ENCODE measurements around the gene FBLIM1.

Gene FBLIM1

DNA sequence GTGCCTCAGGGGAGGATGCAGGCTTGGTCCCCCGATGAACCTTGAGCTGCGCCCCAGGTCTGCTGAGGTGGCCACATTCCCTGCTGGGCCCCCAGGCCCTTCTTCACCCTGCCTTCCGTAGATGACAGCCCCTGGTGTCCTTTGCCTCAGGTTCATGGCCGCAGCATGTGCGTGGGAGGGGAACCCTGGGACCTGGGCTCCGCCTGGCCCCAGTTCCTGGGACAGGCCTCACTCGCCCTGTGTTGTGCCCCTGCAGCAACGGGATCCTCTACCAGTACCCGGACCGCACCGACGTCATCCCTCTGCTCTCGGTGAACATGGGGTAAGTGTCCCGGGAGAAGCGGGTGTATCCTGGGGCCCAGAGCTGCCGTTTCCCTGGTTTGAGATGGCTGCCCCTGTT, 27.7 kb upstream of the FBLIM1 start:
- no peak for DNase-seq (ENCODE audit: low read depth in 2 of 2)

DNA sequence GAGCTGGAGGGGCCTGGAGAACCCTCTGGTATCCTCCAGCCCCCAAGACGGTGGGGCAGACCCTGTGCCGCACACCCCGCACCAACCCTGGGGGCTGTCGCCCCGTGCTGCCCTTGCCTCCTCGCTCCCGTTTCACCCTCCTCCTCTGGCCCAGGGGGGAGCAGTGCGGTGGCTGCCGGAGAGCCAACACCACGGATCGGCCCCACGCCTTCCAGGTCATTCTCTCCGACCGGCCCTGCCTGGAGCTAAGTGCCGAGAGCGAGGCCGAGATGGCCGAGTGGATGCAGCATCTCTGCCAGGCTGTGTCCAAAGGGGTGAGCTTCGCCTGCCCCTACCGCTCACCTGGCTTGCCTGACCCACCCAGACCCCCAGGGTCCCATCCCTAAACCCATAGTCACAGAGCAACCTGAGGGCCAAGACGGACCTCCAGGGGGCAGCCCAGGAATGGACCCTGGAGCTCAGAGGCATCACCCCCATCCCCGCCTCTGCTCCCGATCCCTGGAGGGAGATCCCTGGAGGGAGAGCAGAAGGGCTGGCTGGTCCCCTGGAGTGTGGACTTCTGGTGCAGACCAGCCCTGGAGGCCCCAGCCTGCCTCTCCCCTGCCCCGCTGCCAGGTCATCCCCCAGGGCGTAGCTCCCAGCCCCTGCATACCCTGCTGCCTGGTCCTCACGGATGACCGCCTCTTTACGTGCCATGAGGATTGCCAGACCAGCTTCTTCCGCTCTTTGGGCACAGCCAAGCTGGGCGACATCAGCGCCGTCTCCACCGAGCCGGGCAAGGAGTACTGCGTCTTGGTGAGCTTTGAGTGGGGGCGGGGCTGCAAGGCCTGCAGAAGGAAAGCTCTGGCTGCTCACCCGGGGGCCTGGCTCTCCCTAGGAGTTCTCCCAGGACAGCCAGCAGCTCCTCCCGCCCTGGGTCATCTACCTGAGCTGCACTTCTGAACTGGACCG, 26.6 kb upstream of the FBLIM1 start:
- no peak for DNase-seq (ENCODE audit: low read depth in 2 of 2)

DNA sequence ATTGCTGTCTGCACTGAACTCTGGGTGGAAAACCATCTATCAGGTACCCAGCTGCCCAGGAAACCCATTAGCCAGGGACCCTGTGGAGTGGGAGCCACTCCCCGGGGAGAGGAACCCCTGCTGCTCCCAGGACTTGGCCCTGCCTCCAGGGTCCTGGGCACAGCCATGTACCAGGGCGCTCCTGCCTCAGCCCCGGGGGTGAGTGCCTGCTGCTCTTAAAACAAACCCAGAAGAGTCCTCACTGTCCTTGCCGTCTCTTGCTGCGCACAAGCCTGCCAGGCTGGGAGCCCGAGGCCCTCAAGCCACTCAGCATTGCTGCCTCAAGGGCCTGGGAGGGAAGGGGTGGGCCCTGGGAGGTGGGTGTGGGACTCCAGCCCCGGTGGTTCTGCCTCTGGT, 25.9 kb upstream of the FBLIM1 start:
- no peak for DNase-seq (ENCODE audit: low read depth in 2 of 2)

DNA sequence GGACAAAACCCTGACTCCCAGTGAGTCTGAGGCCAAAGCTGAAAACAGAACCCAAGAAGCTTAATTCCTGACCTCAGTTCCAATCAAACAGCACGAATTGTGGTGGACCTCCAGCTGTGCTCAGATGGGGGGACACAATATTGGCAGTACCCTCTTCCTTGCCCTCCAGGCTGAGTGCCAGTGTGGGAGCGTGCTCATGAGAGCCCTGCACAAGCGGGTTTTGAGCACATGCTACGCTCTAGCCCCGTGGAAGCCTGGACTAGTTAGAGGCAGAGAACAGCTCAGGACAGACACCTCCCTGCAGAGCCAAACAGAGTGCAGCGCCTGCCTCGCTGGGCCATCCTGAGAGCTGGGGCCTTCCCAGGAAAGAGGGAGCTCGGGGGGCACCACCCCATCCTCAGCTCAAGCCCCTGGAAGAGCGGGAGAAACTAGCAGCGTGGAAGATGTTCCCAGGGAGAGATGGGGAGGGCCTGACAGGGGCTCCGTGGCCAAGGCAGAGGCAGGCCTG, 25.3 kb upstream of the FBLIM1 start:
- no peak for DNase-seq (ENCODE audit: low read depth in 2 of 2)

DNA sequence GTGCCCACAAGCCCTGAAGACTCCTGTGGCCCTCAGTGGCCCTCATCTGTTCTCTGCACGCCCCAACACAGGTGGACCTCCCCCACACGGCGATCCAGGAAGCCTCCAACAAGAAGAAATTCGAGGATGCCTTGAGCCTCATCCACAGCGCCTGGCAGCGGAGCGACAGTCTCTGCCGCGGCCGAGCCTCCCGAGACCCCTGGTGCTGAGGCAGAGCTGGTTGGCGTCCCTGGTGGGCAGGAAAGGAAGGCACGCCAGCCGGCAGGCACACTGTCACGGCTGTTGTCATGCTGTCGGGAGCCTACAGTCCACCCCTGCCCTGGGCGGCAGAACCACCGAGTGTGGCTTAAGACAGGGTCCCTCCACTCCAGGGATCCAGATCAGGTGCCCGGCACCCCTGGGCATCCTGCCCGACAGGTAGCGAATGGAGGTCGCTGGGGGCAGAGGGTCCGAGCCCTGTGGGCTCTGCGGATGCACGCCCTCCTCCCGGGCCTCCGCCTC, 24.8 kb upstream of the FBLIM1 start:
- DNase-seq (ENCODE audit: low read depth in 2 of 2), result no peak

DNA sequence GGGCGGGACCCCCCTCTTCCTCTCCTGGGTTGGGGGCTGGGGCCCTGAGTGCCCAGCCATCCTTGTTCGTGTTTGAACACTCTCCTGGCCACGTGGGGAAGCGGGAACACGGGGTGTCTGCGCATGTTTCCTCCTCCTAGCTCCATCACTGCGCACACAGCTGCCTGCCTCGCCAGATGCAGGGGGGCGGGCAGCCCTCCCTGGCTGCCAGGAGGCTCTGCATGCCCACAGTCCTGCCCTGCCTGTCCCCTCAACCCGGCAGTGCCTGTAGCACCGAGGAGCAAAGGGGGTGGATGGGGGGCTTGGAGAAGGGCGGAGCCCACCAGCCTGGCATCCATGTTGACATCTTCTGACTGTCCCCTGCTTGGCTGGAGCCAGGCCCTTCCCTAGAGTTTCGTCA, 24.3 kb upstream of the FBLIM1 start:
- no peak for DNase-seq (ENCODE audit: low read depth in 2 of 2)

DNA sequence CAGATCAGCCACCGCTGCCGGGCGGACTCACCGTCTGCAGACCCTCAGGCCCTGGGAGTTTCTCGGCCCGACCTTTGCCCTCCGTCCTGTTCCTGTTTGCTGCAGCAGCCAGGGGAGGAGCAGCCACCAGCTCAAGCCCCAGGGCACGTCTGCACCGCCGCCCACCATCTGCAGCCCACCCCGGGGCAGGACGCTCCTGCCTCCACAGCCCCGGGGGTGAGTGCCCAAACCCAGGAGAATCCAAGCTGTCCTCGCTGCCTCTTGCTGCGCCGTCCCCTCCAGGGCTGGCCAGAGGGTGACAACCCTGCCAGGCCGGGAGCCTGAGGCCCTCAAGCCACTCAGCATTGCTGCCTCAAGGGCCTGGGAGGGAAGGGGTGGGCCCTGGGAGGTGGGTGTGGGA, 23.7 kb upstream of the FBLIM1 start:
- no peak for DNase-seq (ENCODE audit: low read depth in 2 of 2)

DNA sequence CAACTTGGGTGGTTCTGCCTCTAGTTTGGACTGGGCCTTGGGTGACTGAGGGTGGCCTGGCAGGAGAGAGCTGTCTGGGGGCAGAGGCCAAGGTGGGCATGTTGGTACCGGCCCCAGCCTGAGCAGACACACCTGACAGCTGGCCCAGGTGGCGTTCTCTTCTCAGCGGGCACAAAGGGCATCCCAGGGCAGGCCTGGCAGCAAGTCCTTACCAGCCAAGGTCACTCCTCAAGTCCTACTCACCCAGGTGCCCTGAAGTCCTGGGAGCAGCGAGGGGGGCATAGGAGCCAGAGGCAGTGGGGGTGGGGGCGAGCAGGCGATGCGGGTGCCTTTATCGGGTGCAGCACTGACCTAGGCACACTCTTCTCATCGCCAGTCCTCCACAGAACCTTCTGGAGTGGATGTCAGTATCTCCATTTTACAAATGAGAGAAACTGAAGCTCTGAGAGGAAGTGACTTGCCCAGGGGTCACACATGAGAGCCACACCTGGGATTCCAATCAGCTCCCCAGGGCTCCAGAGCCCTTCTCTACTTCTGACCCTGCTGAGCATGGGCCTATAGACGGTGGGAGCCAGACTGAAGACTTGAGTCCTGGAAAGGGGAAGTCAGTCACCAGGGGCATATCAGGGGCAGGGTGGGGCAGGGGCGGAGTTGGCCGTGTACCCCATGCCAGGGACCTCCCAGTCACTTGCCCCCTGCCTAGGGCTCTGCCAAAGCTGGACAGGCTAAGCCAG, 23.1 kb upstream of the FBLIM1 start:
- DNase-seq (ENCODE audit: low read depth in 2 of 2), result no peak

DNA sequence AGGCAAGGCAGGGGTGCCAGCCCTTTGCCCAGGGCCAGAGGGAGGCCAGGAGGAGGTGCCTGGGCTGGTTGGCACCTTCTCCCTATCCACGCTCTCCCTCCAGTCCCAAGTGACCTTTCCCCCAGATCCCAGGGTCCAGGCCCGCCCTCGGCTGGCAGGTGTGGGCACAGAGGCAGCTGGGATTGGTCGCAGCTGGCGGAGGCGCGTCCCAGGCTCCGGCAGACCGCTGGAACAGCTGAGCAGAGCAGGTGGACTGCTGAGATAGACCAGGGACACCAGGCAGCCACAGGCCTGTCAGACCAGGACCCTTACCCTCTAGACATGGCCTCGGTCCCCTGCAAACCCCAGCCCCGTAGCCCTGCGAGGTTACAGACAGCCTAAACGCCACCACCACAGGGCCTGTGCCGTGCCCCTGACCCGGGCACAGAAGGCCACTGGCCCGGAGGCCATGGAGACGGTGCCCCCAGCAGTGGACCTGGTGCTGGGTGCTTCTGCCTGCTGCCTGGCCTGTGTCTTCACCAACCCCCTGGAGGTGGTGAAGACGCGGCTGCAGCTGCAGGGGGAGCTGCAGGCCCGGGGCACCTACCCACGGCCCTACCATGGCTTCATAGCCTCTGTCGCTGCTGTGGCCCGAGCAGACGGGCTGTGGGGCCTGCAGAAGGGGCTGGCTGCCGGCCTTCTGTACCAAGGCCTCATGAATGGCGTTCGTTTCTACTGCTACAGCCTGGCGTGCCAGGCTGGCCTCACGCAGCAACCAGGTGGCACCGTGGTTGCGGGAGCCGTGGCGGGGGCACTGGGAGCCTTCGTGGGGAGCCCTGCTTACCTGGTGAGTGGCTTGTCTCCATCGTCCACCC, 22.3 kb upstream of the FBLIM1 start, which contains the start of gene SLC25A34:
Gene SLC25A34 (plus strand): TSS at position 221 of the 854 bp plus-strand sequence. CDS start 228 bp downstream, at position 449.
- DNase-seq (ENCODE audit: low read depth in 2 of 2), result no peak

DNA sequence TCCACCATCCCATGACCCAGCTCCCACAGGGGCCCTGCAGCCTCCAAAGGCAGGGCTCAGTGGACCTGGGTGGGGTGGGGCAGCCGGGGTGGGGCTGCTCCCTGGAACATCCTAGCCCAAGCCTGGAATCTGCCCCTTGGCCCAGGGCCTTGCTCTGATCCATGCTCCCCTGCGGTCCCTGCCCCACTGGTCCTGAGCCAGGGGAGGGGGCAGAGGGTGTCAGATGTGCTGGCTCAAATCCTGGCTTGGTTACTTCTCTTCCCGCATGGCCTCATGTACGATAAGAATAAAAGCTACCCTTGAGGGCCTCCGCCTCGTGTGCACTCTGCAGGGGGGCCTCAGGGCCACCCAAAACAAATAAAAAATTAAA, 21.7 kb upstream of the FBLIM1 start:
- DNase-seq (ENCODE audit: low read depth in 2 of 2), result no peak

DNA sequence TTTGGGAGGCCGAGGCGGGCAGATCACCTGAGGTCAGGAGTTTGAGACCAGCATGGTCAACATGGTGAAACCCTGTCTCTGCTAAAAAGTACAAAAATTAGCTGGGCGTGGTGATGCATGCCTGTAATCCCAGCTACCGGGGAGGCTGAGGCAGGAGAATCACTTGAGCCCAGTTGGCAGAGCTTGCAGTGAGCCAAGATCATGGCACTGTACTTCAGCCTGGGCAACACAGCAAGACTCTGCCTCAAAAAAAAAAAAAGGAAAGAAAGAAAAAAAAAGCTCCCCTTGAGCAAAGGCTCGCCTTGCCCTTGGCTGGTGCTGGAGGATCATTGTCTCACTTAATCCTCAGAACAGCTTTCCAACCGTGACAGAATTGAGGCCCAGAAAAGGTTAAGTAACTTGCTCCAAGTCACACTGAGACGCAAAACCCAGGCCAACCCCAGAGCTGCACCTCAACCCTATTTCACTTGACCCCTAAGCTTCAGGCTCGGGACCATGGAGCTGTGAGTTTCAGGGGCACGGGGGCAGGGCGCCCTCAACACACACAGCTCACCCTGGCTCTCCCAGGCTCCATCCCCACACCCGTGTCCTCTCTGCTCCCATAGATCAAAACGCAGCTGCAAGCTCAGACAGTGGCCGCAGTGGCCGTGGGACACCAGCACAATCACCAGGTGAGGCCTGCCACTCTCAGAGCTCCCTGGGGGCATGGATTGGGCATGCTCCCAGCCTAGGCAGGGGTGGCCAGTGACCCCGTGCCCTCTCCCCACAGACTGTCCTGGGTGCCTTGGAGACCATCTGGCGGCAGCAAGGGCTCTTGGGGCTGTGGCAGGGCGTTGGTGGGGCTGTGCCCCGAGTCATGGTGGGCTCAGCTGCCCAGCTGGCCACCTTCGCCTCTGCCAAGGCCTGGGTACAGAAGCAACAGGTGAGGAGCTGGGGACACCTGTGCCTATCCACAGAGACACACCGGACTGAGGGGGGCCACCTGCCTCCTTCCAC, 21.0 kb upstream of the FBLIM1 start:
- no peak for DNase-seq (ENCODE audit: low read depth in 2 of 2)

DNA sequence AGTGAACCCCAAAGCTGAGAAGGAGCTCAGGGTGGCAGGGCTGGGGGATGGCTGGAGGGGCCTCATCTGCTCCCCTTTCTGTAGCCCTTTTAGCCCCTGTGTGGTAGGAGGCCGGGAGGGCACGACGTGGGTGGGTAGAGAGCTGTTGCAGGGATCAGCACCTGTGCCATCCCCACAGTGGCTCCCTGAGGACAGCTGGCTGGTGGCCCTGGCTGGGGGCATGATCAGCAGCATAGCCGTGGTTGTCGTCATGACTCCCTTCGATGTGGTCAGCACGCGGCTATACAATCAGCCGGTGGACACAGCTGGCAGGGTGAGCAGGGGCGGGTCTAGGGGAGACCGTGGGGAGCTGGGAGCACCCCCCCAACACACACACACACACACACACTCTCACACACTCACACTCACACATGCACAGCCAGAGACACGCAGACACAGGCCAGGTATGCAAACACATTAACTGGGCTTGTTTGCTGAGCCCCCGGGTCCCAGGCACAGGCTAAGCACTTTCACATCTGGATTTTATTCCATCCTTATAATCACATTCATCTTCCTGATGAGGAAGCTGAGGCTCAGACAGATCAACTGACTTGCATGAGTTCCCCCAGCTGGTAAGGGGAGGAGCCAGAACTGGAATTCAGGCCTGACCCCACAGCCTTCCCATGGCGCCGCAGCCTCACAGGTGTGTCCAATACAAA, 20.0 kb upstream of the FBLIM1 start:
- DNase-seq (ENCODE audit: low read depth in 2 of 2), result no peak

DNA sequence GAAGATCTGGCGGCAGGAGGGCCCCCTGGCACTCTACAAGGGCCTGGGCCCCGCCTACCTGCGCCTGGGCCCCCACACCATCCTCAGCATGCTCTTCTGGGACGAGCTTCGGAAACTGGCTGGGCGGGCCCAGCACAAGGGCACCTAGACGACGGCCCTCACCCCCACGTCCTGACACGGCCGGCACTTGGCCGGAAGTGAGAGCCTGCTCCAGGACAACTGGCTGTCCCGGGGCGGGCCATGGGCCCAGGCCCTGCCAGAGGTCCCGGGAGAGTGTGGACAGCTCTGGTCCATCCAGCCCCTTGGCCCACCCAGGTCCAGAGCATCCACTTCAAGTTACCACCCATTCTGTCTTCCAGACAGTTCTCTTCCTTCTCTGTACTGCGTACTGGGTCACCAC, 19.3 kb upstream of the FBLIM1 start:
- no peak for DNase-seq (ENCODE audit: low read depth in 2 of 2)

DNA sequence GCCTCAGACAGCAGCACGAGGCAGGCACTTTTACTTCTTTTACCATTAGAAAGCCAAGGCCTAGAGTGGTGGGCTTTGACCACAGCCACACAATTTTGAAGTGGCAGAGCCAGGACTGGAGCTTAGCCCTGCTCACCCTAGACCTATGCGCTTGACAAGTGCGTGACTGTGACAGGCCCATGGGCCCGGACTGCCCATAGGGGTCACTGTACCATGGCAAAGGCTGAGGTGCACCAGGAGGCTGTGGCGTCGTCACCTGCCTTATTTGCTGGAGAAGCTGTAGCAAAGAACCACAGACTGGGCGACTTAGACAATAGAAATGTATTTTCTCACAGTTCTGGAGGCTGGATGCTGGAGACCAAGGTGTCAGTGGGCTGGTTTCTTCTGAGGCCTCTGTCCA, 18.9 kb upstream of the FBLIM1 start:
- DNase-seq (ENCODE audit: low read depth in 2 of 2), result no peak

DNA sequence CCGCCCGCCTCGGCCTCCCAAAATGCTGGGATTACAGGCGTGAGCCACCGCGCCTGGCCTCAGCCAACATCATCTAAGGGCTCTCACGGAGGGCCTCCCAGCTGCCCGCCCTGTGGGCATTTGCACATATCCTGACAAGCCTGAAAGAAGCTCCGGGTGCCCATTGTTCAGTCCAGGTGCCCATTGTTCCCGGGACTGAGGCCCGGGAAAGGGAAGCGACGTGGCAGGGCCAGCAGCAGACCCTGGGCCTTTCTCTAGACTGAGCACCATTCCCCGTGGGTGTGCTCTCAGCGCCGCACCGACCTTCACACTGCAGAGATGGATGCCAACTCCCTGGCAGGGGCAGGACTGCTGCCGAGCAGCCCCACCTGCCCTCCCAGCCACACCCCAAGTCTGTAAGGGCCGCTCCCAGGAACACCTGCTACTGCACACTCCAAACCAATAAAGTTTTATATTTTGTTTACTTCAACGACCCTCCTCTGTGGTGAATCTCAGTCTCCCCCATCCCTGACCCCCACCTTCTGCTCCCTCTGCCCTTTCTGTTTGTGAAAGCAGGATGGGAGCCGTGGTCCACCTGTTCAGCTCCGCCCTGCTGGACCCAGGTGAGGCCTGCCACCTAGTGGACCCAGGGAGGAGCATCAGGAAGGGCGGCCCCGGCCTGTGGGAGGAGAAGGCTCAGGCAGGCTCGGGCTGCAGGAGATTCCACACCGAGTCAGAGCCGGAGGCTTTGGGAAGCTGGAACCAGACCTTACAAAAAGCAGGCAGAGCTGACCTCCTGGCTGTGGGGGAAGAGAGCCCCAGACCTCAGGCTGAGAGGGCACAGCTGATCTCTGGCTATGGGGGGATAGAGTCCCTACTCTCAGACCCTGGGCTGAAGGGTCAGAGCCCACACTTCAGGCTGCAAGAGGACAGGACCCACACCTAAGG, 17.4 kb upstream of the FBLIM1 start:
- DNase-seq (ENCODE audit: low read depth in 2 of 2), result peak; percentile 19 to 21

DNA sequence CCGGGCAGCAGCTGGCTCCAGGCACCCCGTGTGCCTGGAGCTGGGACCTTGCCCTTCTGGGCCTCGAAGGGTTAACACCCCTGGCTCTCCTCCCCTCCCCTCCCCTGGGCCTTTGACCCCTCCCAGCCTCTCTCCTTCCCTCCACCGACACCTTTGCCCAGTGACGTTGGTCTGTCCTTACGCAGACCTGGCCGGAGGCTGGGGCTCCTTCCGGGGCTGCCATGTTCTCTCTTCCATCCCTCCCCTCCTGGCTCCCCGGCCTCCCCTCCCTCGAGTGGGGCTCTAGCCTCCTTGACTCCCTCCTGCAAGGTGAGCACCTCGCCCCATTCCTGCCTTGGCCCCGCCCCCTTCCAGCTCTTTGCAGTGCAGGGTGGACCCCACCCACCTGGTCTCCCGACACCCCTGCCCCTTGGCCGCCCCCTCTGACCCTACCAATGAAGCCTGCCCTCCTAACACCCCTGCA, 16.2 kb upstream of the FBLIM1 start, which contains the start of gene TMEM82:
Gene TMEM82 (plus strand): TSS at position 161 of the 463 bp plus-strand sequence. CDS start 61 bp downstream, at position 222.
- no peak for DNase-seq (ENCODE audit: low read depth in 2 of 2)

DNA sequence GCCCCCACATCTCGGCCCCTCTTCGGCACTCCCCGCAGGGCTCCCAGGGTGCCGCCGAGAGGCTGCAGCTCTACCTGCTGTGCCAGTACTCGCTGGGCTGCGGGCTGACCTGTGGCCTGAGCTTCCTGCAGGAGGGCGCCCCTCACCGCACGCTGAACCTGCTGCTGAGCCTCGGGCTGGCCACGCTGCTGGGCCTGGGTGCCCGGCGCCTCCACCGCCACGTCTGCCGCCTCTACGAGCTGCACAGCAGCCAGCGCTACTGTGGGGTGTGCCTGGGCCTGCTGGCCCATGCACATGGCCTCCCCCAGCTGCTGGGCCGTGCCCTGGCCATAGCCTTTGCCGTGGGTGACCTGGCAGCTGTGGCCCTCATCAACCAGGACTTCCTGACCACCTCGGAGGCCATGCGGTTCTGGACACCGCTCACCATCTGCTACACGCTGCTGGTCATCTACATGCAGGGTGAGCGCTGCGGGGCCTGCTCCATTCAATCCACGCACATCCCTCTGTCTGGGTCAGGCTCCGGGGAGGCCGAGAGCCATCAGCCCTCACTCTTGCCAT, 14.4 kb upstream of the FBLIM1 start:
- no peak for DNase-seq (ENCODE audit: low read depth in 2 of 2)

DNA sequence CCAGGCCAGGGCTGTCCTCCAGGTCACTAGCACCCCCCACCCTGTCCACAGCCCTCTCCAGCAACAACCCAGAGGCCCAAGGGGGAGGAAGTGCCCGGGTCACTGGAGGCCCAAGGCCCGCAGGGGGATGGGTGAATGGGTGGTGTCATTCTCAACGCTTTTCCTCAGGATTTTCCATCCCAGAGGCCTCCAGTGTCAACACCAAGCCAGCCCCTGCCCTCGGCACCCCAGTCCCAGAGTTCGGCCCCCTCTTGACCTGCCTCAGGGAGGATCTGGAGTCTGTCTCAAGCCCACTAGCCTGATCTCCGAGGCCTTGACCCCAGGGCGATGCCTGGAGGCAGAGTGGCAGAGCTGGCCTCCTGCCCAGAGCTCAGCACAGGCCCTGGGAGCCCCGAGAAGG, 11.2 kb upstream of the FBLIM1 start:
- no peak for DNase-seq (ENCODE audit: low read depth in 2 of 2)
